NCI-H82 (cell line): ENCODE measurements around the gene WDR6.
A peak's percentile ranks its signal among the peaks of the same experiment; 100 is the strongest.
"Not testable (repeated sequence)": the region's sequence is repeated elsewhere in the genome, so short reads cannot be mapped to it uniquely, and the experiment has no call there.

Source experiments
- DNase-seq: peaks from one replicate; lab custom pipeline; 2025; lab: John Stamatoyannopoulos, UW

Gene WDR6

DNA sequence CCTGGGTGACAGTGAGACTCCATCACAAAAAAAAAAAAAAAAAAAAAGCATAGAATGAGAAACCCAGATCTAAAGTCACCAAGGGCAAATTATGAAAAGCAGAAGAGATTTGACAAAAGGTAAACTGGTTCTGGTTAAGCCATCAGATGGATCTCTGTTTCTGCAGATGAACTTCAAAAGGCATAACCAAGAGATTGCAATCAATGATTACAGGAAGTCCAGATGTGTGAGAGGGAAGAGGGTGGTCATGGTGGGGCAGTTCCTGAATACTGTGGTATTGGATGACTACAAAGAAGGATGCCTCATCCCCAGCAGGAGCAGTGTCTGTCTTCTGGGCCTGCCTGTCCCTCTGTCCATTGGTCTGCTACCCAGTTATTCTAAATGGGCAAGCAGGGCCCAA is 13.4 kb upstream of the WDR6 start:
- no peak for DNase-seq

DNA sequence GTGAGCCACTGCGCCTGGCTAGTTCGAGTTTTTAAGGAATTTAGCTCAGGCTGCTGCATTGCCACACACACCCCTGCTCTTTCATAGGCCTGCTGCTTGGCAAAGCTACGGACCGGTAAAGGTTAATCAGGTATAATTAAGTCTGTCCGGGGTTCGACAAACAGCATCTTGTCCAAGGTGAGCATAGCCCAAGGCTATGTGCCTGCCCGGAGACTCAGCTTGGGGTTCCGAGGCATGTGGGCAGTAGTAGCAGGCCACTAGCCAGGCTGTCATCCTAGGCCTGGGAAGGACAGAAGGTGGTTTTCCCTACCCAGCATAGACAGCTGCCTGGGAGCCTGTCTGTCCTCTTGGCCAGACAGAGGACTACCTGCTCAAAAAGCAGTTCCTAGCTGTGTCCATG is 10.6 kb upstream of the WDR6 start:
- no peak for DNase-seq

DNA sequence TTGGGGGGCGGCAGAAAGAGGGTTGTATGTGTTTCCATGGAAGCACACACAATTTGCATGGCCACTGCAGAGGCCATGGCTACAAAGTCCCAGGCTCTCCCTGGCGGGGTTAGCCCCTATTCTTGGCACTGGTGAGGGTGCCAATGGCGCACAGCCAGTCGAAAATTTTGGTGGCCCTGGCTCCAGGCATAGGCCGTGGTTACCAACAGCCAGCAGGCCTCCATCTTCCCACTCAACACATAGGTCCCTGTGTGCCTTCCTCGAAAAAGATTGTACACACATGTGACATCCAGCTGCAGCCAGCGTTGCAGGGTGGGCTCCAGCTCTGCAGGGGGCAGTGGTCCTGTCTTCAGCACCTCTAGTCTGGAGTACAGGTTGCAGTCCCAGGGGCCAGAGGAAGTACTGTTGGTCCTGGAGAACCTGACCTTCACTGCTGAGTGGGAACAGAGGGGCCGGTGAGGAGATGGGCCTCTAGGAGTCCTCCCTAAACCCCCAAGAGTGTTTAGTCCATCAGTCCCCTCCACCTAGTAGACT is 10.0 kb upstream of the WDR6 start:
- no peak for DNase-seq

DNA sequence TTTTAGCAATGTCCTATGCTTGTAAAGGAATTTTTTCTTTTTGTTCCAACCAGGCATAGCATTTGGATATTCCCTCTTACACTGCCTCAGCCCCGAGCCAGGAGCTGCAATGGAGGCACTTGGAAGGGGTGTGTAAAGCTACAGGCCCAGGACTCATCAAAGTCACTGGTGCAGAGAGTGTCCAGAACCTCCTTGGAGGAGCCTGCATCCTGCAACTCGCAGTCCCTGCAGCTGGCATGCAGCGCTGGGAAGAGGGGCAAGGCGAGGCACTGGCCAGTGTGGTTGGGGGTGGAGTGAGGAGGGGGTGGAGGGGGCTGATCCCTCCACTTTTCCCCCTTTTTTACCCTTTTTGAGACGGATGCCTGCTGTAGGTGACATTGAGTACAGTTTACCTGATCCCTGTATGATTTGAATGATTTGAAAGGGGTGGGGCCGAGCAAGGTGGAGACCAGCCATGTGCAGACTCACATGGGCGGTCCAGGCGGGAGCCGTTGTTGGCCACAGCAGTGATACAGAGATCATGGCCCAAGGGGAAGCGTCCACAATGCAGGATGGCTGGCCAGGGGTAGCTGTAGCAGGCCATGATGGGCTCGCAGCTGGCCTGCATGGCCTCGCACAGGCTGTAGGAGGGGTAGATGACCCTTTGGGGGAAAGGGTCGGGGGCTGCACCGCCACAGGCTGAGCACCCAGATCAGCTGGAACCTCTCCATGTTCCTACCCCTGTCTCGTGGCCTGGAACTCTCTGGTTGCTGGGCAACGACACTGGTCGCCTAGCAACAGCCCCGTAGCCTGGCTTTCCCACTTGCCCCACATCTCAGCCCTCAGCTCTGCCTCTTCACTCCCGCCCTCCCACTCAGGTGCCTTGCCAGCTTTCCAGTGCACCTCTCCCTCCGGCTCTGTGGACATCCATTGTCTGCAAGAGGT is 9.2 kb upstream of the WDR6 start:
- DNase-seq = peak; percentile 13

DNA sequence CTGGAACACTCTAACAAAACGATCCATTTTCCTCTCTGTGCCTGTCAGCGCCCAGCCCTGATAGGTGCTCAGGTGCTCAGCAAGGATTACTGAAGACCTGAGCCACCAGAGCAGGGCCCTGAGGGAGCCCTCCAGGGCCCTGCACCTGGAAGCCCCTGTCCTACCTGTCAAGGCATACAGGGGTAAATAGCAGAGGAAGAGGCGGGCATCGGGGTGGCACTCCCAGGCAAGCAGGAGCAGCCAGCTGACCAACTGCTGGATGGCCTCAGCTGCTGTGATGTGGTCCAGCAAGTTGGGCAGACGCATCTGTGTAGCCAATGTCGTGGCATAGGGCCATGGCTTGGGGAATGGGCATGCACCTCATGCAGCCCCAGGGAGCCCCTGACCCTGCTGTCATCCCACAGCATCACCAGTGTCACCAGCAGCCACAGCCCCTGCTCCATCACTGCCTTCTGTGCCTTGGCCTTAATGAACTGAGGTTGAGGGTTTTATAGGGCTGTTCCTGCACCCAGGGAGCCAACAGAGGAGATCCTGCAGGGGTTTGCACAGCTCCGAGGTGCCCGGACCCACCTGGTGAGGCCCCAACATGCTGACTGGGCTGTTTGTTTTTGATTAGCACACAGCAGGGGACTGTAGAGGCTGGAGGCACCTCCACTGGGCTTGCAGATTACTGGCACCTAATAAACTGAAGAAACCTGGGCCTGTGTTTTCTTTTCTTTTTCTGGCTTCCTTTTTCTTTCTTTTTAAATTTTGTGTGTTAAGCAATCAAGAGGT is 7.9 kb upstream of the WDR6 start:
- no peak for DNase-seq

DNA sequence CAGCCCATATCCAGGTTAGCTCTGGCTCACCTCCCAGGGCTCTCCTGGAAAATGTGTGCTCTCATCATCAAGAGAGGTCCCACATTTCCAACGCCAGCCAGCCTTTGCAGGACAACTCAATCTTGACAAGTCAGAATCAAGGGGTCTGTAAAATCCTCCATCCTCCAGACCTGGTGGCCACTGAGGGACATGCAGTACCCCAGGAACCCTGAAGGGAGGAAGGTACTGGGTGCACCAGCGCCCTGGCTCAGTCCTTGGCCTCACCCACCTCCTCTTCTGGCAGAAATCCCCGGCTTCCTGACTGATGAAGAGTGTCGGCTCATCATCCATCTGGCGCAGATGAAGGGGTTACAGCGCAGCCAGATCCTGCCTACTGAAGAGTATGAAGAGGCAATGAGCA is 6.0 kb upstream of the WDR6 start:
- no peak for DNase-seq

DNA sequence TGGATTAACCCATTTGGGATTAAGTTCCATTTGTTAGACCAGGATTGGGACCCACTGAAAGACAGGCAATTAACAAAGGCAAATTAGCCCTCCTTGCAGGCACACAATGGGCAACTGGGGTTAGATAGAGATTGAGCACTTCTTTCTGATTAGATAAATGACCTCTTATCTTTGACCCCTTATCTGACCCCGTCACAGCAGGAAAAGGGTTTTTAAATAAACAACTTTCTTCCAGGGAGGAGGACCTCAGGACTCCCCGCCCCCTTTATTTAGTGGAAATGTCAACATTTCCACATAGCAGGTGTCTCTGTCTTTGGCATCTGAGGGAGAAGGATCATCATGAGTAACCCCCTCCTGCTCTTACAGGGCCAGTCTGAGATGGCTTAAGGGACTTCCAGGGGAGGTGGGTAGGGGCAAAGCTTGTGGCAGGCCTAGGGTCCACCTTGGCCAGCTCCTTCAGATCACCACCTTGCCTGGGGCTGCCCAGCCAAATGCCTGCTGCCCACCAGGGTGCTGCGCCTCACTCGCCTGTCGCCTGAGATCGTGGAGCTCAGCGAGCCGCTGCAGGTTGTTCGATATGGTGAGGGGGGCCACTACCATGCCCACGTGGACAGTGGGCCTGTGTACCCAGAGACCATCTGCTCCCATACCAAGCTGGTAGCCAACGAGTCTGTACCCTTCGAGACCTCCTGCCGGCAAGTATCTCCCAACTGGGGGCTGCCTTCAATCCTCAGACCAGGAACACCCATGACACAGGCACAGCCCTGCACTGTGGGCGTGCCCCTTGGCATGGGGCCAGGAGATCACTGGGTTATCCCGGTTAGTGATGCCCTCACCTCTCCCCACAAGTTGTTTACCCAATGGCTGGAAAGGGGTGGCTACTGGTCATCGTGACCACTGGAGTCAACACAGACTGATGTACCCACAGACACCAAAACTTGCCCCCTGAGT is 2.6 kb upstream of the WDR6 start:
- peak; percentile 21 for DNase-seq

DNA sequence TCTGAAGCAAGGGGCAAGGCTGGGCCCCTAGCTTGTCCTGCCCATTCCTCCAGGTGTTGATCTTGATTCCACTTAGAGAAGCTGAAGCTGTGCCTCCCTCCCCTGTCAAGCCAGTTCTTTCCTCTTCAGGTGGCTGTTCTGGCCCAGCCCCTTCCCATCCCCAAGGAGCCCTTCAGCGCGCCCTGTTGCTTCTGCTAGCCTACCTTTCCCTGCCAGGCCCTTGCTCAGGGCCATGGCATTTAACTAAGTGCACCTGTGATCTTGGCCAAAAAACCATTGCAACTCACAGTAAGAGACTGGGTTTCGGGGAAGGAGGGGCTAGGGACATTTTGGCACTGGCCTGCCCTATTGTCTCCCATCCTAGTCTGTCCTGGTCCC is 1.9 kb upstream of the WDR6 start:
- no peak for DNase-seq

DNA sequence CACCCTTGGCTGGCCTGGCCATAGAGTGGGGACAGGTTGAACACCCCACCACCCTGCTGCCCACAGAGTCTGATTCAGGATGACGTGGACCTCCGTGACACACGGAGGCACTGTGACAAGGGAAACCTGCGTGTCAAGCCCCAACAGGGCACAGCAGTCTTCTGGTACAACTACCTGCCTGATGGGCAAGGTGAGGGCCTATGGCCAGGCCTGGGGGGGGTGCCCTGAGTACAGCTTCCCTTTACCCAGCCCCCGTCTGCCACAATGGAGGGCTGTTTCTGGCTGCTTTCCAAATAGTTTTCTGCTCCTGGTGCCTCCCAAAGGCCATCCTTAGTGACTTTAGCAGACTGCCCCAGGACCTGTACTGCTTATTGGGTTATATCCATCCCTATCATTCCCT is 1.2 kb upstream of the WDR6 start:
- no peak for DNase-seq

DNA sequence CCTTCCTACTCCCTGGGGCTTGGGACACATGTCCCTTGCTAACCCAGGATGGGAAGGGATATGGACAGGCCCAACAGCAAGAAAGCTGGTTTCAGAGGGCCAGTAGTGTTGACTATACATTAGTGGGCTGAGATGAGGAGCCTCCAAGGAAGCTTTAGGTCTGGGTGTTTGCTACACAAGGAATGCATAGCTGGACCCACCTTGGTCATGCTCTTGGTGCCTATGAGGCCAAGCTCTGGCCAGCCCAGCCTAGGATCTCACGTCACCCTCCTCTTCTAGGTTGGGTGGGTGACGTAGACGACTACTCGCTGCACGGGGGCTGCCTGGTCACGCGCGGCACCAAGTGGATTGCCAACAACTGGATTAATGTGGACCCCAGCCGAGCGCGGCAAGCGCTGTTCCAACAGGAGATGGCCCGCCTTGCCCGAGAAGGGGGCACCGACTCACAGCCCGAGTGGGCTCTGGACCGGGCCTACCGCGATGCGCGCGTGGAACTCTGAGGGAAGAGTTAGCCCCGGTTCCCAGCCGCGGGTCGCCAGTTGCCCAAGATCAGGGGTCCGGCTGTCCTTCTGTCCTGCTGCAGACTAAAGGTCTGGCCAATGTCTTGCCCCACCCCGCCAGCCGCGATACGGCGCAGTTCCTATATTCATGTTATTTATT is 653 bp upstream of the WDR6 start:
- DNase-seq = peak; percentile 45

DNA sequence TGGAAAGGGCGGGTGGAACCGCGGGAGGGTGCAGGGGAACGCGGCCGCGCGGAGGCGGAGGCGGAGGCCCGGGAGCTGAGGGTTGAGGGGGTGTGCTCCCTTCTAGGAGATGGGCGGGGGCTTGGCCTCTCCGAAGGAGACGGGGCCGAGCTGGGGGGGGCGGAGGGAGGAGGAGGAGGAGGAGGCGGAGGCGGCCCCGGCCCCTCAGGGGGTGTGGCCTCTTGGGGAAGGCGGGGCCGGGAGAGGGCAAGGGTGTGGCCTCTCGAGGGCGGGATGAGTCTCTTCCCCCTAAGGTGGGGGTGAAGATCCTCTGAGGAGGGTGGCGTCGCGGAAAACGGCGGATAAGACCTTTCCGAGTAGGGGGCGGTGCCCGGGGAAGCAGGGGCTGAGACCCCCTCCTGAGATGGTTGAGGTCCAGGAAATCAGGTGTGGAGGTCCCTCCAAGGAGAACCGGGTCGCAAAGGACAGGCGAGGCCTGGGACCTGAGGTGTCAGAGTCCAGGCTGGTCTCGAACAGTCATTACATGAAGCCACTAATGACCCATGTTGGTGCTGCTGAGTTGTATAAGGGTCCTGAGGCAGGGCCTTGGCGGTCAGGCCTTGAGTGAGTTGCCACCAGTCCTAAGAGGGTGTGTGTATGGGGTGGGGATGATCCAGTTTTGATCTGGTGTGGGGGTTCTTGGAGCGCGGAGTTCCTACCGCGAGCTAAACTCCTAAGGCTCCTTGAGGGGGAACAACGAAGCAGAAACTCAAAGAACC is 759 bp downstream of the WDR6 start:
- peak; percentile 93 for DNase-seq

DNA sequence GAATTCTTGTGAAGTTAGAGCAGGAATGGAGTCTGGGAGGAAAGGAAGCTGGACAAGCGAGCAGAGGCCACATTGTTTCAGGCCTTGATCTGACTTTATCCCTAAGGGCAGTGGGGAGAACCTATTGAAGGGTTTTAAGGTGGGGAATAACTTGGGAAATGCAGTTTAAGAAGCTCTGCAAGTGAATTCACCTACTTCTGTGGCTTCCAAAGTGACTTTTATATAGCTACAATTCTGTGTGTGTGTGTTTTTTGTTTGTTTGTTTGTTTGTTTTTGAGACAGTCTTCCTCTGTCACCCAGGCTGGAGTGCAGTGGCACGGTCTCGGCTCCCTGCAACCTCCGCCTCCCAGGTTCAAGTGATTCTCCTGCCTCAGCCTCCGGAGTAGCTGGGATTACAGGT is 1.4 kb downstream of the WDR6 start:
- not testable (repeated sequence) for DNase-seq

DNA sequence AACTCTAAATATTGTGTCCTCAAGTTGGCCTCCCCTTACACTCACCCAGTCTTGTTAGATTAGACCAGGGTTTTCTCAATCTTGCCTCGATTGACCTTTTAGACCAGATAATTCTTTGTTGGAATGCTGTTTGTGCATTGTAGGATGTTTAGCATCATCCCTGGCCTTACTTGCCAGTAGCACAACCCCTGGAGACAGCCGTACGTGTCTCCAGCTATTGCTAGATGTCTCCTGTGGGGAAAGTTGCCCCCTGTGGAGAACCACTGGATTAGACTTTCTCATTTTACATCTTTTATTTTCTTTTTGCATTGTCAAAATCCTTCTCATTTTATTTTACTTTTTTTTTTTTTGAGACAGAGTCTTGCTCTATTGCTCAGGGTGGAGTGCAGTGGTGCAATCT is 2.2 kb downstream of the WDR6 start:
- DNase-seq = no peak

DNA sequence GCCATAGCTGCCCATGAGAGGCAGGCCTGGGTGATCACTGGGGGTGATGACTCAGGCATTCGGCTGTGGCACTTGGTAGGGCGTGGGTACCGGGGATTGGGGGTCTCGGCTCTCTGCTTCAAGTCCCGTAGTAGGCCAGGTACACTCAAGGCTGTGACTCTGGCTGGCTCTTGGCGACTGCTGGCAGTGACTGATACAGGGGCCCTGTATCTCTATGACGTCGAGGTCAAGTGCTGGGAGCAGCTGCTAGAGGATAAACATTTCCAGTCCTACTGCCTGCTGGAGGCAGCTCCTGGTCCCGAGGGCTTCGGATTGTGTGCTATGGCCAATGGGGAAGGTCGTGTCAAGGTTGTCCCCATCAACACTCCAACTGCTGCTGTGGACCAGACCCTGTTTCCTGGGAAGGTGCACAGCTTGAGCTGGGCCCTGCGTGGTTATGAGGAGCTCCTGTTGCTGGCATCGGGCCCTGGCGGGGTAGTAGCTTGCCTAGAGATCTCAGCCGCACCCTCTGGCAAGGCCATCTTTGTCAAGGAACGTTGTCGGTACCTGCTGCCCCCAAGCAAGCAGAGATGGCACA is 5.3 kb downstream of the WDR6 start:
- no peak for DNase-seq

DNA sequence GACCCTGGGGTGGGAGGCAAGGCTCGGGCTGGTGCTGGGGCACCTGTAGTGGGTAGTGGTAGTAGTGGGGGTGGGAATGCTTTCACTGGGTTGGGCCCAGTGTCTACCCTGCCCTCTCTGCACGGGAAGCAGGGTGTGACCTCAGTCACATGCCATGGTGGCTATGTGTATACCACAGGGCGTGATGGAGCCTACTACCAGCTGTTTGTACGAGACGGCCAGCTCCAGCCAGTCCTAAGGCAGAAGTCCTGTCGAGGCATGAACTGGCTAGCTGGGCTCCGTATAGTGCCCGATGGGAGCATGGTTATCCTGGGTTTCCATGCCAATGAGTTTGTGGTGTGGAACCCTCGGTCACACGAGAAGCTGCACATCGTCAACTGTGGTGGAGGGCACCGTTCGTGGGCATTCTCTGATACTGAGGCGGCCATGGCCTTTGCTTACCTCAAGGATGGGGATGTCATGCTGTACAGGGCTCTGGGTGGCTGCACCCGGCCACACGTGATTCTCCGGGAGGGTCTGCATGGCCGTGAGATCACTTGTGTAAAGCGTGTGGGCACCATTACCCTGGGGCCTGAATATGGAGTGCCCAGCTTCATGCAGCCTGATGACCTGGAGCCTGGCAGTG is 6.0 kb downstream of the WDR6 start:
- DNase-seq = no peak

DNA sequence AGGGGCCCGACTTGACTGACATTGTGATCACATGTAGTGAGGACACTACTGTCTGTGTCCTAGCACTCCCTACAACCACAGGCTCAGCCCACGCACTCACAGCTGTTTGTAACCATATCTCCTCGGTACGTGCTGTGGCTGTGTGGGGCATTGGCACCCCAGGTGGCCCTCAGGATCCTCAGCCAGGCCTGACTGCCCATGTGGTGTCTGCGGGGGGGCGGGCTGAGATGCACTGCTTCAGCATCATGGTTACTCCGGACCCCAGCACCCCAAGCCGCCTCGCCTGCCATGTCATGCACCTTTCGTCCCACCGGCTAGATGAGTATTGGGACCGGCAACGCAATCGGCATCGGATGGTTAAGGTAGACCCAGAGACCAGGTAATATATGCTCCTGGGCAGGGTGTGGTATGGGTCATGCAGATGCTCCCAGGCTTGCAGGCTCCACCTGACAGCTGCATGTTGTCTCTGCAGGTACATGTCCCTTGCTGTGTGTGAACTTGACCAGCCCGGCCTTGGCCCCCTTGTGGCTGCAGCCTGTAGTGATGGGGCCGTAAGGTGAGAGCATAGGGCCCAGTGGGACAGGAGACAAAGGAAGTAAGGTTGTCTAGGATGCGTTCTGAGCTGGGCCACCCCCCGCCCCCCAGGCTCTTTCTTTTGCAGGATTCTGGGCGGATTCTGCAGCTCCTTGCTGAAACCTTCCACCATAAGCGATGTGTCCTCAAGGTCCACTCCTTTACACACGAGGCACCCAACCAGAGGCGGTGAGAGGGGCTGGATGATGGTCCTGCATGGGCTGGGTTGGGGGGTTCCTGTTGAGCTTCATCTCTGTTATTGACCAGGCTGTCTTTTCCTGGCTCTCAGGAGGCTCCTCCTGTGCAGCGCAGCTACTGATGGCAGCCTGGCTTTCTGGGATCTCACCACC is 6.8 kb downstream of the WDR6 start:
- DNase-seq = peak; percentile 33

DNA sequence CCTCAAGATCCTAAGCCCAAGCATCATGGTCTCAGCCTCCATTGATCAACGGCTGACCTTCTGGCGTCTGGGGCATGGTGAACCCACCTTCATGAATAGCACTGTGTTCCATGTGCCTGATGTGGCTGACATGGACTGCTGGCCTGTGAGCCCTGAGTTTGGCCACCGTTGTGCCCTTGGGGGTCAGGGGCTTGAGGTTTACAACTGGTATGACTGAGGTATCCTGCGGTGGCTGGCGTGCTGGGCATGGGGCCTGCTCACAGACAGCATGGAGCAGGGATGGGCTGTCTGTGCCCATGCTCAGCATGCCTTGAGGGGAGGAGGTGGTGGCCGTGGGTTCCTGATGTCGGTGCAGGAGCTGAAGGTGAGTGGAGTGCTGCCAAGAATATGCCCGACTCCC is 7.9 kb downstream of the WDR6 start:
- no peak for DNase-seq

DNA sequence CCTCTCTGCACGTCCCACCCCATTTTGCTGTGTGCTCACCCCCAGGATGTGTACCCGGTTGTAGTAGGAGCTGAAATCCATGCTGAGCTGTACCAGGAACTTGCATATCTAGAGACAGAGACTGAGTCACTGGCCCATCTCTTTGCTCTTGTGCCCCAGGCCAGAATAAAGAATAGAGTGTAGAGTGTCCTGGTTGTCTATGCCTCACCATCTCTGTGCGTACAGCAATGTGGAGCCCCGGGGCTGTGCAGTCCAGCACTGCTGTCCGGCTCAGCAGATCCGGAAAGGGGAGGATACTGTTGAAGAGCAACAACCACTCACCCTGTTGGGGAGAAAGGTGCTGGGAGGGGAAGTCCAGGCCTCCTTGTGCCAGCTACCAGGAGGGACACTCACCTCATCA is 8.6 kb downstream of the WDR6 start:
- DNase-seq = no peak
